HG02763 (cell line): Measurements from ENCODE around the gene NRXN2.

Source experiments
- ATAC-seq: cut with Tn5 transposase; IDR thresholded peaks from one replicate; pipeline ENCODE4 v1.9.1; 2021; ENCODE audit warnings: mild to moderate bottlenecking, moderate library complexity; ENCODE audit not compliant: unreplicated experiment

NRXN2 gene

DNA sequence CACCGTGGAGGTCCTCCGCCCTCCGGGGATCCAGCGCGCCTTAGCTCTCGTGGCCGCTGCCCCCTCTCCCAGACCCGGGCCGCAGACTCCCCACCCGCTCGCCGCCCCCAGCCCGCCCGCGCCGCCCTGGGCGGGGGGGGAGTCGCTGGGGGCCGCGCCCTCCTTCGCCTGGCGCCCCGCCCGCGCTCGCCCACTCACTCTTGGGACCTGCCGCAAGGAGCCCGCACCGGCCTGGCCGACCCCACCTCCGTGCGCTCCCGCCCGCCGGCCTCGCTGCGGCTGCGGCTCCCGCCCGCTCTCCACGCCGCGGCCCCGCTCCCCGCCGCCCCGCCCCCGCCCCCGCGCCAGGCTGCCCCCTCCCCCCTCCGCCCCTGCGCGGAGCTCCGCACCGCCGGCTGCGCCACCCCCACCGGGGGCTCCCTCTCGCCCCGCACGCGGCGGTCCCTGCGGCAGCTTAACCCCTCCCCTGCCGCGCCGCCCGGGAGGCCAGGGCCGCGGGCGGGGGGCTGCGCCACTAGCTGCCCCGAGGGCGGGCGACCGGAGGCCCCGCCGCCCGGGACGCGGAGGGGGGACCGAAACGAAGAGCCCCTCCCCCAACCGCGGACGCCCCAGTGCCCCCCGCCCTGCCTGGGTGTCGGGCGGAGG is 21.7 kb upstream of the NRXN2 start:
- no peak for ATAC-seq

DNA sequence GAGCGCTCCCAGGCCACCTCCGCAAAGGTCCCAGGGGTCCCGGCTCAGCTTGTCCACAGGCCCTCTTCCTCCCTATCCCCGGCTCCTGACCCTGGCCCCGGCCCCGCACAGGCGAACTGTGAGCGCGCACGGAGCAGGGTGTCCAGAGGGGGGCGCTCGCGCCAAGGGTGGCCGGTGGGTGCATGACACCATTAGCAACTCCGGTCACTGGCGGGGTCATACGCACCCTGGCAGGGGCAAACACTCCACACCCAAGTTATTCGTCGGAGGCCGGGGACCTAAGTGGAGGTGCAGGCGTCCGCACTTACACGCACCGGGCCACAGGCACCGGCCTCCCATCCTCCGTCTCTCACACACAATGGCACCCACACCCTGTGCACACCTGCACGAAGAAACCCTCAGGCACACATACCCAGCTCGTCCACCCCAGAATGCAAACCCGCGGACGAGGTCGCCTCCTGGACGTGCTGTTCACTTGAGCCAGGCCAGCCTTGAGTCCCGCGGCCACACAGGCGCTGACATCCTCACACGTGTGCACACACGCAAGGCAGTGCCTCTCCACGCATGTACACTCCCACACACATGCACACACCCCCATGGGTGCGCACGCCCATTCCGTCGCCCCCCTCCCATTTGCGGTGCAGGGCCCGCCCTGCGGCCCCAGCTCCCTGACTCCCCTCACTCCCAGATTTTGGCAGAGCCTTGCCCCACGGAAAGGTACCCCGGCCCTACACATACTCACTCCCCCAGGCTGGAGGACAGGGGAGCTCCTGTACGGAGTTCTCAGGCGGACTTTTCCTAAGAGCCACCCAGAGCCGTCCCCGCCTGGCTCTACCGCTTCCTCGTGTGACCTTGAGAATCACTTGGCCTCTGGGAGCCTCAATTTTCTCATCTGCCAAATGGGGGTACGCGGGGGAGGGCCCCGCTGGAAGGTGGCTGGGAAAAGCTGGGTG is 20.9 kb upstream of the NRXN2 start, which contains the start of gene RASGRP2:
Gene RASGRP2 (minus strand): TSS at position 552 of the 953 bp plus-strand sequence. CDS start 1,276 bp downstream, outside the sequence.
- no peak for ATAC-seq

DNA sequence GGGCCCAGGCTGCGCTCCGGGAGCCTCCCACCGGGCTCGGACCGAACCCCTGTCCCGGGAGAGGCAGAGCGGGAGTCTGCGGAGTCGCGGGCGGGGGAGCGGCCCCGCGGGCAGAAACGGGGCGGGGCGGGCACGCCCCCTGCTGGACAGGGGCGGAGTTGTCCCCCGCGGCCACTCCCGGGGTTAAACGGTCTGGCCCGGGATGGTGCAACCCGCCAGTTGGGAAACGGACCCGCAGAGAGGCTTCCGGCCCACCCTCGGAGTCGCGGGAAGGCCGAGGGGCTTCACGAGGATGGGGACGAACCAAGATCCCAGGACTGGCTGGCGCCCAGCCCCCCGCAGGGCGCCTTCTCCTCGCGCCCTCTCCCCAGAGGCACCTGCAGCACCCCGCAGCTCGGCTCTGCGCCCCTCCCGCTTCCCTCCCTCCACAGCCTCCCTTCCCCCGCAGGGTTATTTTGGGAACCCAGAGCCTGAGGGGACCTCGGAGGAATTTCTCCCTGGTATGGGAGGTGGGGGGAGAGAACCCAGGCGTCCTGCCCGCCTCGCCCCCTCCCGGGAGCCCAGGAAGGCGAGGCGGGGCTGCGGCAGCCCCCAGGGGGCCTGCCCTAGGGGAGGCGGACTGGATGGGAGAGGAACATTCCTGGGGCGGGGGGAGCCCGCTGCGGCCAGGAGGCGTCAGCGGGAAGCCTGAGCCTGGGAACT is 20.0 kb upstream of the NRXN2 start:
- ATAC-seq: no peak

DNA sequence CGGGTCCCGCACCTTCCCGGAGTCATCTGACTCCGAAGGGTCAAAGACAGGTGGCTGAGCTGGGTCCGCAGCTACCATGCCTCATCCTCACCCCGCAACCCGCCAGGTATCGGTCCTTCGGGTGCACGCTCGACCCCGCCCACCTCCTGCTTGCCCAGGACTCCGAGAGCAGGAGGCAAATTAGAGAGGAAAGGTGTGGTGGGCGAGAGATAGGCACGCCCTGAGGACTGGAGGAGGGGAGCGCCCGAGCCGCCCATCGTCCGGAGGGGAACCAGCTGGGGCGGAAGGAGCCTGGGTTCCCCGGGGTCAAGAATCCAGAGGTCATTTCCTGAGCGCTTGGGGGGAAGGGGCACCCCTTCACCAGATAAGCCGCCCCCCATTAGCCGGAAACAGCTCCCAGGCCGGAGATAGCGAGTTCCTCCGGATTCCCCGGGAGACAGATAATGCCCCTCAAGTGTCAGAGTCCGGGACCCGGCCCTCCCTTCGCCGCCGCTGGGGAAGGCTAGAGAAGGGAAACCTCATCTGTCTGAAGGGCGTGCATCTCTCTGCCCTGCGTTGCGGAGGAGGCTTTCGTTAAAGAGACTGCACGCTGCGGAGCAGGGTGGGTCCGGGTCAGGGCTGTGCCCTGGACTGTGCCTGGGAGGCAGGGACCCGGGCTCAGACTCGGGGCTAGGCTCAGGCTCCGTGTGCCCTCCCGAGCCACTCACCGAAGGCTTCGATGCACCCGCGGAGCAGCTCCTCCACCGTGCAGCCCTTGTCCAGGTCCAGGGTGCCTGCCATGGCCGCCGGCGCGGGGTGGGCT is 19.3 kb upstream of the NRXN2 start:
- ATAC-seq: no peak

DNA sequence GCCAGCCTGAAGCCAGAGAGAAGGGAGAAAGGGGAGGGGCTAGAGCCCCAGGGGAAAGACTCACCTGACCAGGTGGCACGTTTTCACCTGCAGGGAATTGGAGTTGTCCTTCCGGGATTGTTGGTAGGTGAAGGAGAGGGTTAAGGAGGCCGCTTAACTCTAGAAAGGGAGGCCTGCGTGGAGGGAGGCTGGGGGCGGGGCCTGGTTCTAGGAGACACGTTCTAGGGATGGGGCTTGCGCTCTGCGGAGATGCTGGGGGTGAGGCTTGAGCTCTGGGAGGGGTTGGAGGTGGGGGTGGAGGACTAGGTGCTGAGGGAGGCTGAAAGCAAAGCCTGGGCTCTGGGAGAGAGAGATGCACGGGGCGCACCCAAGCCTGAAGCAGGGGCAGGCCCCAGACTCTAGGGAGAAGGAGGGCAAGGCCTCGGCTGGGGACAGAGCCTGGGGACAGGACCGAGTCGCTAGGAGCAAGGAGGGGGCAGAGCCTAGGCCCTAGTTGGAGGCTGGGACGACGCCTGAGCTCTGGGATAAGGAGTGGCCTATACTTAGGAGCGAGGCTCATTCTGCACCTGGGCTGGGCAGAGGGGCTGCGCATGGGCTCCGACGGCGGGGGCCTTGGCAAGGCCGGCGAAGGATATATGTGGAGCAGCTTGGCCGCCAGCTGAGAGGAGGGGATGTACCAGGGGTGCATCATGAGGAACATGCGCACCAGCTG is 18.5 kb upstream of the NRXN2 start:
- ATAC-seq: no peak

DNA sequence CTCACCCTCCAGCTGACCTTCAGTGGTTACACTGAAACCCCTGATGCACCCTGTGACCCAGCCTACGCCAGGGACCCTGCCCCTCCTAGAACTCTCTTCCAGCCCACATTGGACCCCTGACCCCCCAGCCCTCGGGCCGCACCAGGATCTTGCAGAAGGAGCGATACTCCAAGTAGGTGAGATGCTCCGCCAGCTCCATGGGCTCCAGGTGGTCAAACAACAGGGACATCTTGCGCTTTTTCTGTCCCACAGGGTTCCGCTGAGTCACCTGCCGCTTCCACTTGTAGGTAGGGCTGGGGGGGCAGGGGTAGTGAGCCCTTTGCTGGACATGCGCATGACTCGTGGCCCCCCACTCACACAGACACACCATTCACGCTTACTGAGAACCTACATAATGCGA is 16.9 kb upstream of the NRXN2 start:
- no peak for ATAC-seq

DNA sequence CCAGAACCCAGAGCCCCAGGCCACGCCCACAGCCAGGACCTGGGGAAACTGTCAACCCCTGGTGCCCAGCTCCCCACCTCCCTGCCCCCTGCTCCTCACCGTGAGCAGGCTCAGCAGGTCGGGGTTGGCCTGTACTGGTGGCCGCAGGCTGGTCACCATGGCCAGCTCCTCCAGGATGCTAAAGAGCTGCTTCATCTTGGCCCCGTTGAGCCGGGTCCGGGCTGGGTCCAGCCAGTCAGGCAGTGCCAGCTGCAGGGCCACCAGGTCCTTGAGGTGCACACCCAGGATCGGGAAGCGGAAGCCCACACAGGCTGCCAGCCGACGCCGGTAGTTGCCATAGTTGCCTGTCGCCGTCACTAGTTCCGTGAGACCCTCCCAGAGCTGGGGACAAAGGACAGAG is 13.7 kb upstream of the NRXN2 start:
- ATAC-seq: no peak

DNA sequence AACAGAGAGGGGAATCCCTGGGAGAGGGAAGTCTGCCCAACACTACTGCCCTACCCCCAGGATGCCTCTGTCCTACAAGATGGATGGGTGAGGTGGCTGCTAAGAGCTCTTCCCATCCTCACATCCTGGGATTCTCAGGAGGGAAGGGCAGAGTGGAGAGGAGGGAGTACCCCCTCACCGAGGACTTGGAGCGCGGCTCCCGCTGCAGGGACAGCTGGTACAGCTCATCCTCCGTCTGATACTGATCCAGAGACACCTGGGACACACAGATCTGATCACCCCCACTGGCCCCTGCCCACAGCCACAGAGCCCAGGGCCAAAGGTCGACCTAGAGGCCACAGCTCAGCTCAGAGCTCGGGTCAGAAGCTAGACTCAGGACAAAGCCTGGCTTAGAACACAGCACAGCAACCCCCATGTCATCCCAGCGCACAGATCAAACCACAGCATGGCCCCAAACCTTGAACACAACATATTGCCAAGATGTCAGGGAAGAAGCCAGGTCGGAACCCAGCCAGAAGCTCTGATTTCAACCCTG is 12.8 kb upstream of the NRXN2 start:
- no peak for ATAC-seq

DNA sequence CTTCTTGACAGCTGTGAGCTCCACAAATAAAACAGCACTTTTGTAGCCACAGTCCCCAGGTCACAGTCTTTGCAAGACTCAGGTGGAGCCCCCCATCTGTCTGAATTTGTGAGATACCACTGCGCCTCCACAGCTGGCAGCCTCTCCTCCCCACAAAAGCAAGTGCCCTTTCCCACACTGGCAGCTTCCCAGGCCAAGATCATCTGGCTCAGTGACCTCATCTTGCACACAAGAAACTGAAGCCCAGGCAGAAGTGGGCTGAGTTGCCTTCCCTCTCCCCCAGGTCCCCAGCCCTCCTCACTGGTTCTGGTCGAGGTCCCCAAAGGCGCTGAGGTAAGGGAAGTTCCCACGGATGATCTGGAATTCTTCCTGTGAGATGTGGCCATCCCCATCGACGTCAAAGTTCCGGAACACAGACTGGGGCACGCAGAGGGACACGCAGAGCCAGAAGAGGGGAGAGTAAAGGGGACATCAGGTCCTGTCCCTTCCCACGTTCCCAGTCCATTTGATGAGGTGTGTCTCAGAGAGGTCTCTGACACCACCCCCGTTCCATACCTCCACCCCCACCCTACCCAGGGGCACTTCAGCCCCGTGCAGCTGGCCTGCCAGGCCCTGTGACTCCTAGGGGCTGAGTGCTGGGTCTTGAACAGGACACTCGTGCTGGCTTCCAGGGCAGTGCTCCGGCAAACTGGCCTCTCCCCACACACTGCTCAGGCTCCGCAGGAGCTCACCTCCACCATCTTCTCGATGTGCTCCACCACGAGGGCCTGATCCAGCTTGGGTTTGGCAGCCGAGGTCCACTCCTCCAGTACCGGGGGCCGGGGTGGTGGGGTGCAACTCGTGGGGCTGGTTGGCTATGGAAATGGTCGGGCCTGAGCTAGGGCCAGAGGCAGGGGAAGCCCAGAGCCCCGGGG is 12.1 kb upstream of the NRXN2 start:
- no peak for ATAC-seq

DNA sequence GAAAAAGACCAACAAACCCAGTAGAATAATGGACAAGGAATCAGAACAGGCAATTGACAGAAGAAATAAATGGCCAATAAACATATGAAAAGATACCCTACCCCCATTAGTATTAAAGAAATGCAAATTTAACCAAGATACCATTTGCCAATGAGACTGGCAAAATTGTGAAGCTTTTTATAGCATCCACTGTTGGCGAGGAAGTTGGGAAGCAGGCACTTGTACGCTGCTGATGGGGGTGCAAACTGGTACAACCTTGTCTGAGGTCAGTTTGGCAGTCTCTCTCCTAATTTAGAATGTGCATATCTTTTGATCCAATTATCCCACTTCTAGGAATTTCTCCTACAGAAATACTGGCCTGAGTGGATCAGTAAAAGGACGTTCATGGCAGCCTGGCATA is 8.6 kb upstream of the NRXN2 start:
- ATAC-seq: no peak

DNA sequence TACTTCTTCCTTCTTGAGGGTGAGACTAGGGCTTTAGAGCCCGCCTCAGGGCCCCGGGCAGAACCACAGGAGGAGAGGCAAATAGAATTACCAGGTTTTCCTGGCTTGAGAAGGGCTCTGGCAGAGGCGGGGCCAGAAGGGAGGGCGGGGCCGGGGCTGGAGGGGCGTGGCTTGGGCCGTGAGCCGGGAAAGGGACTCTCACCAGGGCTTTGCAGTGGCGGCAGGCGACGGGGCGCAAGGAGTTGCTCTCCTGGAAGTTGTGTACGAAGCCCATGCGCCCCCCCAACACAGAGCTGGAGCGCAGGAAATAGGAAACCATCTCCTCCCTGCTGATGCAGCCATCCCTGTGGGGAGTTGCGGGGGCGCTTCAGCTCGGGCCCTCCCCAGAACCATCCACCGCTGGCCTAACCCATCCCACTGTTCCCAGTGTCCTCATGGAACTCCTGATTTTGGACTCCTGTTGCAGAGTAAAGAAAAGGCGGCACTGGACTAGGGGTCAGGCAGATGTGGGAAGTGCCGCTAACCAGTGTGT is 6.9 kb upstream of the NRXN2 start:
- no peak for ATAC-seq

DNA sequence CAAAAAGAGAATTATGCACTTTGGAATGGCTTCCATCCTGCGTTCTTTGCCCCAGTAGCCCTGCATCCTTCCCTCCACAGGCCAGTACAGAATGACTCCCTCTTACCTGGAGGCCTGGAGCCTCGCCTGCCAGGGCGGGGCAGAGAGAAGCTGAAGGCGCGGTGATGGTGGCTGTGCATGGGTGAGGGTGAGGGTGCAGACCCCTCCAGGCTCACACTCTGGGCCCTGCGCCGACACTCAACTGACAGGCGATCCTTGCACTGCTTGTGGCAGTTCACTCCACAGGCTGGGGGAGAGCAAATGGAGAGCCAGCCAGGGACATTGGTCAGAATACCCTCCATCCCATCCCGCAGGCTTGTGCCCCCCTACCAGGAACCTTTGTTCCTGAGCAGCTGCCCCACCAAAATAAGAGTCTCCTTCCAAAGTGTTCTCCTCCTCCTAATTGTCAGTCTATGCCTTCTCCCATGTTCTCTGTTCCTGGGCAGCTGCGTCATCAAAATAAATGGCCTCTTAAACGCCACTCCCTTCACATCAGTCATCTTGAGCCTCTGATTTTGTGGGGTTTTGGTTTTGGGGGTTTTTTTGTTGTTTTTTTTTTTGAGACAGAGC is 5.9 kb upstream of the NRXN2 start:
- no peak for ATAC-seq

DNA sequence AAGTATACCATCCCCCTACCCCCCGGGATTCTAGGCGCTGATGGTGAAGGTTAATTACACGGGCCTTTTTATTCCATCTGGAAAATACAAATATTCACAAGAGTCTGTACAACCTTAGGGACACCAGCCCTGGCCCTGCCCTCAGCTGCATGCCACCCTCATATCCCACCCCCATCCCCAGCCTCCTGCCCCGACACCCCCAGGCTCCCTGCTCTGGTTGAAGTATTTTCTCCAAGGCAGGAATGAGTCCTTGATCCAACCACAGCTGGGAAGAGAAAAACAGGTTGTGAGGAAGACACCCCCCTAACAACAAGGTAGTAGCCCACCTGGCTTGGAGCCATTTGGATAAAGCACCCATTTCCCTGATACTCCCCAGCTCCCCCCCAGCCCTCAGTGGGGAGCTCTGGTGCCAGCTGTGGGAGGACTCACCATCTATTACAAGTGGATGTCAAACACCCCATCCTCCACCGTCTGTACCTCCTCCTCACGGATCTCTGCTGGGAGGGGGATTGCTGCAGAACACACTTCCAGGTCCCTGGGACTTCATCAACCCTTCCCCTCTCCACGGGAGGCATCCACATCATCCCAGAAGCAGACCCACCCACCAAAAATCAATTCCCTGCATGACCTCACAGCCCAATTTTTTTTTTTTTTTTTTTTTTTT is 4.0 kb upstream of the NRXN2 start:
- ATAC-seq: no peak

DNA sequence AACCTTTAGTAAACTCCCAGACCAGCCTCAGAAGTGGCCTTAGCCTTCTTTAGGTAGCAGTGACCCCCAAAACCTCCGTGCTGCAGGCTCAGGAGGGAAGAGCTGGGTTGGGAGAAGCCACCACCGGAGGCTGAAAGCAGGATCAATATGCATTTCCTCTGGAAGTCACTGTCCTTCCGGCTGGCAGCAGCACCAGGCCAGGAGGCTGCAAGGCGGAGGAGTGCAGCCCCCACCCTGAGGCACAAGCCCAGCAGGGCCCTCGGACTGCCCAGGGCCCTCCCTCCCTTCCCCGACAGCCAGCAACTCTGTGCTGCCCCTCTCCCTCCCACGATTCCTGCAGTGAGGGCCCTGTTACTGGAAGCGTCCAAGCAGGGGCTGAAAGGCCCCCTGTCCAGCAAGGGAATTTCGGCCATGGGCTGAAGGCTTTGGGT is 3.2 kb upstream of the NRXN2 start:
- ATAC-seq: no peak

DNA sequence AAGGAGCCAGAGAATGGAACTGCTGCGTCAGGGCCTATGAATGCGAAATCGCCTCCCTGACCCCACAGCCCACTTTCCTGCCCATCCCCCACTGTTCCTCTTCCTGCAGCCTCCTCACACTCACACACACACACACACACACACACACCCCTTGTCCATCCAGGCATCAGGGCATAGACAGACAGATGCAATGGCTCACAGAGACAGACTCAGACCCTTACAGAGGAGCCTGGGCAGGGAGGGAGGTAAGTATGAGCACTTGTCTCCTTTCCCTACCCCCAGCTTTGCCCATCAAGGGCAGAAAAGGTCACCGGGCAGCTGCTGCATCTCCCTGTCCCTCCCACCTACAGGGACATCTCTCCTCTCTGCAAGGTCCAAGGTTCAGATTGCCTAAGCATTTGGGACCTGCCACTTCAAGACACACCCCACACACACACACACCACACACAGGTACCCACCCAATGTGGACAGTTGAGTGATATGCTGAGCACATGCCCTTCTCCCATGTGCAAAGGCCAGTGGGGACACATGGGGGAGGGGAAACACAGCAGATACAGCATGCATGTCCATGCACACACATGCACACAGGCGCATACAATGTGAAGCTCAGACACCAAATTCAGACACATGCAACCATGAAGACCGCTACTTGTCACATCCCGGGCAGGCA is 2.0 kb upstream of the NRXN2 start:
- ATAC-seq: no peak

DNA sequence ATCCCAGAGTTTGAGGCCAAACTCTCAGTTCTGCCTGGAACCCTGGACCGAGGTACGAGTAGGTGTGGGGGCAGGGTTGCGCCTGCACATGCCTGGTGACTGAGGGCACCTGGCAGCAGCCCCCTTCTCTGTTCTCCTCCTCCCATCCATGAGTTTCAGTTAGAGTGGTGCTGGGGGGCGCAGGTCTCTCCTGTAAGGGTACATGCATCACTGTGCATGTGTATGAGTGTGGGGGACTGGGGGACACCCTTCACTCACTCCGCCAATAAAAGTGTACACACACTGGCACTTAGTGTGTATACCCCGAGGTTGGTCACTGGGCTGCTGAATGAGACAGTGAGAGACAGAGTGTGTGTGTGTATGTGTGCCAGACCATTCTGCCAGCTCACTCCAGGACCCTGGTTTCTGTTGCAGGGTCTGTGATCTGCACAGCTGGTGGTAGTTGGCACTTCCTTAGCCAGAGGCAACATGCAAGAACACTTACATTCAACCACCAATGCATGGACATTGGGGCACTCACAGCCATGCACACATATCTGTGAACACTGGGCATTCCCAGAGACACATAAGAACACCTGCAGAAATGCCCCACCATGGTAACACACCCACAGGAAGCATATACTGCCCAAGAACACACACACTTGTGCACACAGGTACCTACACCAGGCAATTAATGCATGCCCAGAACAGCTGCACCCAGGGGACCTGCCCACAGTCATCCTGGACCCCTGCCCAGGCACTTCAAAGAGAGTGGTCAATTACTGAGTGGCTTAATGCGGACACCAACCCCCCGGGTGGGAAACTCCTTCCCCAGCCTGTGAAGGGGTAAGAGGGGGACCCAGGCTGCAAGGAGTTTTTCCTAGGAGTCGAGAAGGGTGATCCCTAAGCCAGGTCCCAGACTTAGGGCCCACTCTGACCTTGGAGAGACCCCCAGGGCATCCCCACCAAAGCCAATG is 1.2 kb upstream of the NRXN2 start:
- ATAC-seq: no peak
